ENCODE results near the gene RAMP2. TPM values are rescaled to one million over a fixed set of nuclear protein-coding genes. Genes with fewer than 3 reads are reported as not detected.
"Not testable (repeated sequence)": the region's sequence is repeated elsewhere in the genome, so short reads cannot be mapped to it uniquely, and the experiment has no call there.

RAMP2 gene
- total RNA-seq, 4 donors from 2014 or later: 4.7 to 23.3 (median 11.8) TPM; not detected in 1

GRCh38 chr17:42754782-42755181 is 6.2 kb upstream of the RAMP2 start:
- TF ChIP-seq CTCF (IDR thresholded peaks at IDR 0.05) (no peak), POLR2A (IDR thresholded peaks at IDR 0.05) (no peak)
- WGBS, 2 donors: 72 to 86% methylated on average over 1 to 3 of the region's 3 CpGs
- no peak for DNase-seq
- Histone ChIP-seq H3K27ac (peak overlapping the region in 3 of 4 donors; percentile 39 to 57 (median 39)), H3K4me3 (no peak overlapping the region), H3K4me1 (peaks cover 0 to 33% (median 11%) of the 10 kb centered on the region in 3 donors), H3K9me3 (no peaks in the 10 kb centered on the region), H3K36me3 (no peaks in the 10 kb centered on the region), H3K27me3 (peaks cover 0 to 3% (median 0%) of the 10 kb centered on the region in 4 donors)
- intact Hi-C loops (cut with DNase I): no loop called here

GRCh38 chr17:42759982-42760651 is 910 bp upstream of the RAMP2 start:
- peak overlapping the region; percentile 50 to 82 (median 74) for H3K27ac ChIP-seq
- H3K4me3 ChIP-seq: peak overlapping the region; percentile 39 to 79 (median 56)
- intact Hi-C loops (cut with DNase I): loop anchor here (5.0 kb wide), 1 partner anchor 38 kb away; no protein-coding TSS in a partner anchor
- 51 to 54% methylated on average over 10 to 11 of the region's 11 CpGs for WGBS, 2 donors
- DNase-seq: no peak
- H3K27me3 ChIP-seq: peaks cover 0 to 38% (median 0%) of the 10 kb centered on the region in 4 donors
- H3K4me1 ChIP-seq: peaks cover 13 to 43% (median 16%) of the 10 kb centered on the region in 3 donors
- TF ChIP-seq CTCF (IDR thresholded peaks at IDR 0.05) (no peak), POLR2A (IDR thresholded peaks at IDR 0.05) (no peak)
- H3K9me3 ChIP-seq: no peaks in the 10 kb centered on the region
- no peaks in the 10 kb centered on the region for H3K36me3 ChIP-seq

DNA sequence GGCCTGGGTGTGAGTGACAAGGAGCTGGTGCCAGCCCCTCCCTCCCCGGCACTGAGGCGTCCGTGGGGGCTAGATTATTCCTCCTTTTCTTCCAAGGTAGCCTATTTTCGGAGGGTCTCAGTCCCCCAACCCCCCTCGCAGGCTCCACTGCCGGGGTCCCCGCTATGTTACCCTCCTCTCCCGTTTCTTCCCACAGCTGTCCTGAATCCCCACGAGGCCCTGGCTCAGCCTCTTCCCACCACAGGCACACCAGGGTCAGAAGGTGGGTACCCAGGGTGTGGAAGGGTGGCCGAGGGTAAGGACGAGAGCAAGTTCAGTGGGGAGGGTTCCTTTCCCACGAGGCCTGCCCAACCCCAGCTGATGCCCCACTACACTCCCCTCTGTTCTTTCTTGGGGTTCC is 611 bp downstream of the RAMP2 start:
- 35 to 54% methylated on average over 4 to 5 of the region's 12 CpGs for WGBS, 2 donors
- Histone ChIP-seq H3K27ac (peak overlapping the region; percentile 50 to 82 (median 74)), H3K9me3 (no peaks in the 10 kb centered on the region), H3K4me3 (peak overlapping the region; percentile 39 to 79 (median 56)), H3K36me3 (no peaks in the 10 kb centered on the region), H3K4me1 (peaks cover 13 to 38% (median 16%) of the 10 kb centered on the region in 3 donors), H3K27me3 (peaks cover 0 to 42% (median 0%) of the 10 kb centered on the region in 4 donors)
- no peak for DNase-seq
- TF ChIP-seq CTCF (IDR thresholded peaks at IDR 0.05) (no peak), POLR2A (IDR thresholded peaks at IDR 0.05) (no peak)
- intact Hi-C loops (cut with DNase I): loop anchor here (5.0 kb wide), 1 partner anchor 39 kb away; no protein-coding TSS in a partner anchor

DNA sequence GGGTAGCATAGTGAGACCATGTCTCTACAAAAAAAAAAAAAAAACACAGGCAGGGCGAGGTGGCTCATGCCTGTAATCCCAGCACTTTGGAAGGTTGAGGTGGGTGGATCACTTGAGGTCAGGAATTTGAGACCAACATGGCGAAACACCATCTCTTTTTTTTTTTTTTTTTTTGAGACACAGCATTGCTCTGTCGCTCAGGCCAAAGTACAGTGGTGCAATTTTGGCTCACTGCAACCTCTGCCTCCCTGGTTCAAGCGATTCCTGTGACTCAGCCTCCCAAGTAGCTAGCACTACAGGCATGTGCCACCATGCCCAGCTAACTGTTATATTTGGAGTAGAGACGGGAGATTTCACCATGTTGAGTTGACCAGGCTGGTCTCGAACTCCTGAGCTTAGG is 5.1 kb downstream of the RAMP2 start:
- Histone ChIP-seq H3K4me3 (no peak overlapping the region), H3K36me3 (no peaks in the 10 kb centered on the region), H3K9me3 (no peaks in the 10 kb centered on the region), H3K27me3 (peaks cover 0 to 32% (median 0%) of the 10 kb centered on the region in 4 donors), H3K27ac (no peak overlapping the region), H3K4me1 (peaks cover 5 to 20% (median 8%) of the 10 kb centered on the region in 3 donors)
- intact Hi-C loops (cut with DNase I): no loop called here
- DNase-seq: no peak
- WGBS, 2 donors: 55 to 73% methylated on average over 5 of the region's 6 CpGs
- no peak for TF ChIP-seq POLR2A (IDR thresholded peaks at IDR 0.05)
- TF ChIP-seq CTCF (IDR thresholded peaks at IDR 0.05): no peak

DNA sequence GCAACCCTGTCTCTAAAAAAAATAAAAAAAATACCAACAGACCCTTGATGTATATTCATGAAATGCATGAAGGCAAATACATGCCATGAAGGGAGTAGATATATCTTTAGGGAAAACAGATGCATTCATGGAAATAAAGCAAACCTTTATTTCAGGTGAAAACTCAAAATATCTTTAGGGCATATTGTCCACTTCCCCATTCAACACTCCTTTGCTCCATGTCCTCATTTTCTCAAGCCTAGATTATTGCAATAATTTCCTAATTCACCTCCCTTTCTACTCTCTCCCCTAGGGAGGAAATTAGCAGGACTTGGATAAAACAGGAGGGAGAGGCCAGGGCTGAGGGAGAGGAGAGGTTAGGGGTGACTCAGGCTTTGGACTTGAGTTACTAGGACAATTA is 6.5 kb downstream of the RAMP2 start:
- DNase-seq: no peak
- TF ChIP-seq POLR2A (IDR thresholded peaks at IDR 0.05) (no peak), CTCF (IDR thresholded peaks at IDR 0.05) (no peak)
- Histone ChIP-seq H3K27ac (no peak overlapping the region), H3K27me3 (peaks cover 0 to 18% (median 0%) of the 10 kb centered on the region in 4 donors), H3K4me3 (no peak overlapping the region), H3K4me1 (peaks cover 0 to 9% (median 0%) of the 10 kb centered on the region in 3 donors), H3K36me3 (no peaks in the 10 kb centered on the region), H3K9me3 (no peaks in the 10 kb centered on the region)
- intact Hi-C loops (cut with DNase I): no loop called here

- H3K27ac ChIP-seq; H3K4me3 ChIP-seq; DNase-seq; intact Hi-C loops (cut with DNase I); H3K36me3 ChIP-seq; H3K9me3 ChIP-seq; H3K4me1 ChIP-seq: not testable (repeated sequence)
- 62 to 68% methylated on average over 8 to 9 of the region's 9 CpGs for WGBS, 2 donors
- H3K27me3 ChIP-seq: peaks cover 0 to 14% (median 0%) of the 10 kb centered on the region in 4 donors
These were observed 7.0 kb downstream of the RAMP2 start for GRCh38 chr17:42768006-42768405.

GRCh38 chr17:42769964-42770363 is 8.9 kb downstream of the RAMP2 start:
- H3K27ac ChIP-seq; H3K9me3 ChIP-seq; DNase-seq; intact Hi-C loops (cut with DNase I); H3K36me3 ChIP-seq; H3K4me3 ChIP-seq: not testable (repeated sequence)
- peaks cover 0 to 10% (median 0%) of the 10 kb centered on the region in 4 donors for H3K27me3 ChIP-seq
- peaks cover 8 to 21% (median 10%) of the 10 kb centered on the region in 3 donors for H3K4me1 ChIP-seq
- WGBS, 2 donors: 71 to 75% methylated on average over 10 of the region's 10 CpGs

Data from esophagus squamous epithelium (tissue), 5 donors.